Transverse colon (tissue), 4 donors: Measurements from ENCODE around the gene PELI2. TPM values are rescaled to one million over a fixed set of nuclear protein-coding genes. Genes with fewer than 3 reads are reported as not detected.
A peak's percentile ranks its signal among the peaks of the same experiment; 100 is the strongest.

Experiments
- DNase-seq: peaks from one replicate; pipeline ENCODE4 v3.0.0-alpha.2; 2019
- H3K27ac ChIP-seq, 4 donors: fragments of 200-600 bp; sonication (generic); 2 replicates each; pipeline ENCODE4 v1.5.1; 2016 to 2018; ENCODE audit warnings: inconsistent platforms in 4 of 4
- H3K27me3 ChIP-seq: fragments of 200-600 bp; sonication (generic); 2 replicates; pipeline ENCODE4 v1.5.1; 2017; ENCODE audit warnings: inconsistent platforms
- H3K36me3 ChIP-seq, 4 donors: fragments of 200-600 bp; sonication (generic); 2 replicates each; pipeline ENCODE4 v1.5.1; 2017 to 2019; ENCODE audit warnings: inconsistent platforms in 4 of 4
- H3K4me1 ChIP-seq, 4 donors: fragments of 200-600 bp; sonication (generic); 2 replicates each; pipeline ENCODE4 v1.5.1; 2017 to 2020; ENCODE audit warnings: inconsistent platforms in 4 of 4
- H3K4me3 ChIP-seq, 4 donors: fragments of 200-600 bp; sonication (generic); 1 replicate in 1 of 4; 2 replicates in 3 of 4; pipeline versions ENCODE4 v1.5.1 to v1.6.1; 2017 to 2019; ENCODE audit warnings: inconsistent platforms in 4 of 4
- H3K9me3 ChIP-seq, 2 donors: fragments of 200-600 bp; sonication (generic); 2 replicates each; pipeline ENCODE4 v1.5.1; 2017 to 2019; ENCODE audit warnings: inconsistent platforms in 2 of 2
- CTCF ChIP-seq, 5 experiments: fragments of 200-600 bp in 3 of 5; fragments of 450-650 bp in 2 of 5; sonication (generic) in 3 of 5; IDR thresholded peaks; 1 replicate in 2 of 5; 2 replicates in 3 of 5; pipeline ENCODE4 v1.5.1; 2016 to 2017; ENCODE audit warnings: antibody characterized with exemption in 5 of 5, inconsistent platforms in 3 of 5, mild to moderate bottlenecking in 2 of 5, moderate library complexity in 1 of 5
- EP300 ChIP-seq: sonication (generic); formaldehyde crosslinking; IDR thresholded peaks from one replicate; pipeline ENCODE4 v1.6.1; 2017; ENCODE audit warnings: antibody characterized with exemption, low read depth
- POLR2A ChIP-seq: fragments of 450-650 bp; IDR thresholded peaks from one replicate; pipeline ENCODE4 v1.6.1; 2016; ENCODE audit warnings: antibody characterized with exemption, mild to moderate bottlenecking, moderate library complexity
- POLR2AphosphoS5 ChIP-seq, 3 donors: sonication (generic); formaldehyde crosslinking; IDR thresholded peaks; one replicate each; pipeline ENCODE4 v1.6.1; 2016; ENCODE audit warnings: antibody characterized with exemption in 3 of 3
- WGBS, 2 donors: methylation state at CpG; one replicate each; pipeline ENCODE4 v1.1.5; 2018; ENCODE audit warnings: low coverage in 1 of 2; 5-methylcytosine and 5-hydroxymethylcytosine counted together
- in situ Hi-C, 4 donors: fragments of 200-750 bp; cut with MboI; loops; one replicate each; pipeline versions ENCODE4 v1.15.0 to v1.15.1; 2017; ENCODE audit warnings: low sequenced_read_pairs in 3 of 4, low pct_ligation_motif_present in 1 of 4, low pct_unique_long_range_greater_than_20kb in 1 of 4
- intact Hi-C: fragments of 100-400 bp; cut with DNase I; formaldehyde crosslinking; loops from one replicate; pipeline ENCODE4 v1.15.1; 2023; ENCODE audit warnings: low total_unique reads
- total RNA-seq, 4 donors: library from RNA; depleted of rRNA; stranded (reverse); fragments of >200 nt; gene quantifications; one replicate each; pipeline ENCODE4 v1.1.0, GENCODE V29; 2016

Gene PELI2
- total RNA-seq, 4 donors from 2014 or later = 4.8 to 29.9 (median 14.7) TPM

DNA sequence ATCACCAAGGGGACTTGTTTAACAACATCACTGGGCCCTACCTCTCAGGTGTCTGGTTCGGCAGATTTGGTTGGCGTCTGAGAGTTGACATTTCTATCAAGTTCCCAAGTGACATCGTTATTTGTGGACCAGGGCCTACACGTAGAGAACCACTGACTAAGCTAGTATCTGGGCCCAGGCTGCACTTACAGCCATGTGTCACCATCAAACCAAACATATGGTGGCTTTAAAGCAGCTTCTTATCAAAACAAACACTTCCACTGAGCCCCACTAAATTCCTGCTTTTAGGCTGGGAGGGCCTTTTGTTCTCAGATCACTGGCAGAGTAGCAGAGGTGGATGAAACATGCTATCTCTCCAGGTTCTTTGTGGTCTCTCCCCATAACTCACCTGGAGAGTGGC lies 220.5 kb downstream of the PELI2 start:
- TF ChIP-seq POLR2AphosphoS5 (IDR thresholded peaks at IDR 0.05) (no peak), CTCF (IDR thresholded peaks at IDR 0.05) (no peak), POLR2A (no peak), EP300 (no peak)
- Histone ChIP-seq H3K27ac (no peak overlapping the region), H3K36me3 (no peaks in the 10 kb centered on the region), H3K4me3 (no peak overlapping the region), H3K4me1 (peaks cover 0 to 24% (median 9%) of the 10 kb centered on the region in 4 donors), H3K27me3 (no peaks in the 10 kb centered on the region), H3K9me3 (no peaks in the 10 kb centered on the region)
- intact Hi-C loops = no loop called here
- in situ Hi-C loops = loop anchor here in 3 of 4 donors (25.0 kb wide), 3 partner anchors 226 to 626 kb away; partner anchors contain the start of gene PELI2 (in 1 of the 3)
- WGBS, 2 donors = 75 to 88% methylated on average over 2 to 4 of the region's 4 CpGs
- DNase-seq = no peak

- no peaks in the 10 kb centered on the region for H3K36me3 ChIP-seq
- H3K4me3 ChIP-seq = no peak overlapping the region
- no peak overlapping the region for H3K27ac ChIP-seq
- H3K27me3 ChIP-seq = no peaks in the 10 kb centered on the region
- no peaks in the 10 kb centered on the region for H3K9me3 ChIP-seq
- H3K4me1 ChIP-seq = peaks cover 0 to 17% (median 9%) of the 10 kb centered on the region in 4 donors
- TF ChIP-seq POLR2AphosphoS5 (IDR thresholded peaks at IDR 0.05) (peak in 2 of 3 donors; percentile 12 to 65), EP300 (no peak), POLR2A (no peak), CTCF (IDR thresholded peaks at IDR 0.05) (peak; percentile 69 to 80 (median 76))
- WGBS, 2 donors = 39 to 44% methylated on average over 3 to 9 of the region's 9 CpGs
- intact Hi-C loops = loop anchor here (10.0 kb wide), 1 partner anchor 625 kb away; no protein-coding TSS in a partner anchor
- in situ Hi-C loops = loop anchor here (10.0 to 25.0 kb wide), 4 partner anchors 228 to 635 kb away; partner anchors contain the start of gene PELI2 (in 1 of the 4)
- DNase-seq = peak; percentile 72
These were observed 221.9 kb downstream of the PELI2 start for GRCh38 chr14:56339855-56340701.

GRCh38 chr14:56340932-56341331 lies 222.7 kb downstream of the PELI2 start:
- WGBS, 2 donors = 69 to 72% methylated on average over 1 of the region's 1 CpG
- Histone ChIP-seq H3K9me3 (no peaks in the 10 kb centered on the region), H3K27ac (peak overlapping the region in 1 of 4 donors; percentile 8), H3K4me1 (peaks cover 0 to 17% (median 9%) of the 10 kb centered on the region in 4 donors), H3K27me3 (no peaks in the 10 kb centered on the region), H3K36me3 (no peaks in the 10 kb centered on the region), H3K4me3 (no peak overlapping the region)
- TF ChIP-seq EP300 = no peak
- TF ChIP-seq POLR2AphosphoS5 (IDR thresholded peaks at IDR 0.05) = no peak
- TF ChIP-seq CTCF (IDR thresholded peaks at IDR 0.05) = no peak
- no peak for TF ChIP-seq POLR2A
- intact Hi-C loops = loop anchor here (10.0 kb wide), 1 partner anchor 626 kb away; no protein-coding TSS in a partner anchor
- no peak for DNase-seq
- in situ Hi-C loops = loop anchor here (10.0 to 25.0 kb wide), 4 partner anchors 229 to 636 kb away; partner anchors contain the start of gene PELI2 (in 1 of the 4)

DNA sequence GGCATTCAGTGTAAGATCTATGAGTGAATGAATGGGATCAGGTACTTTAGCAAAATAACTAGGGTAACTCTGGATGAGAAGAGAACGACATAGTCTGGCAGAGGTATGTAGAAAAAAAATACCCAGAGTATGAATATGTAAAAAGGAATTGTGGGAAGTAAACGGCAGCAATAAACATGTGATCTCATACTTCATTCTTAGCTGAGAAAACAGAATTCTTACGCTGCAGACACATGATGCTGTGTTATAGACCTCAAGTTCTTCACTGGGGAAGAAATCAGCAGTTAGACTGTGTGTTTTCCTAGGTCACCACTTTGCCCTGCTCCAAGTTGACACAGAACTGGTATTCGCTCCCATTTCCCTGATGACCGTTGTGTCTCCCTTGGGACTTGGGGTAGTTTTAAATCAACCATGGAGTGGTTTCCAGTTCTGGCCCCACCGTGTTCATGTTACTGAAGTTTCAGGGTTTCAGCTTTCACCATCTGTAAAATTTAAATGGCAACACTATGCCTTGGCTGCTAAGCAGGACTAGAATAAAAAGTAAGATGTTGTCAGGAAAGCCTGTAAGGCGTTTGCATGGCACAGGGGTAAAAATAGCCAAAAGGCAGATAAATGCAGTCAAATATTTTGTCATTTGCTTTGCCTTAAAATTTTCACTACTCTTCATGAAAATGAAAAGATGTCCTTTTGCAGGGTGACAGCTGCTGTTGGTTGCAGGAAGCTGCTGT lies 223.7 kb downstream of the PELI2 start:
- TF ChIP-seq EP300 = no peak
- TF ChIP-seq POLR2A = no peak
- TF ChIP-seq CTCF (IDR thresholded peaks at IDR 0.05) = no peak
- TF ChIP-seq POLR2AphosphoS5 (IDR thresholded peaks at IDR 0.05) = no peak
- no peak overlapping the region for H3K4me3 ChIP-seq
- no peak for DNase-seq
- no peaks in the 10 kb centered on the region for H3K9me3 ChIP-seq
- in situ Hi-C loops (loop anchor here (10.0 to 25.0 kb wide), 4 partner anchors 230 to 637 kb away; partner anchors contain the start of gene PELI2 (in 1 of the 4)), intact Hi-C loops (loop anchor here (10.0 kb wide), 1 partner anchor 627 kb away; no protein-coding TSS in a partner anchor)
- no peaks in the 10 kb centered on the region for H3K27me3 ChIP-seq
- peaks cover 0 to 17% (median 9%) of the 10 kb centered on the region in 4 donors for H3K4me1 ChIP-seq
- 56 to 57% methylated on average over 6 to 7 of the region's 7 CpGs for WGBS, 2 donors
- no peaks in the 10 kb centered on the region for H3K36me3 ChIP-seq
- H3K27ac ChIP-seq = peak overlapping the region; percentile 23 to 45 (median 33)
